HEK293 (cell line): ENCODE measurements around the gene CRCP.

Experiments
- CTCF ChIA-PET: fragments of 350-600 bp; formaldehyde crosslinking; extraction: SDS; loops from one replicate; lab custom pipeline; 2021; ENCODE audit warnings: antibody characterized with exemption; lab: Yijun Ruan, JAX
- POLR2A ChIA-PET: fragments of 300-600 bp; formaldehyde crosslinking; extraction: SDS; loops from one replicate; lab custom pipeline; 2020; ENCODE audit warnings: antibody characterized with exemption, inconsistent platforms; lab: Yijun Ruan, JAX
- H3K27ac ChIP-seq: fragments of 200-500 bp; sonication (Bioruptor generic); 2 replicates; pipeline ENCODE4 v1.5.1; 2014; ENCODE audit warnings: low read depth, low read length, control low read depth, inconsistent platforms; ENCODE audit errors: extremely low read depth
- H3K36me3 ChIP-seq, 2 experiments: fragments of 200-500 bp in 1 of 2; sonication (Bioruptor generic) in 1 of 2; 1 replicate in 1 of 2; 2 replicates in 1 of 2; pipeline ENCODE4 v1.5.1; 2014 to 2017; ENCODE audit warnings: inconsistent platforms in 2 of 2, low read length in 2 of 2; ENCODE audit not compliant: control insufficient read depth in 2 of 2, insufficient read depth in 1 of 2
- H3K4me1 ChIP-seq: fragments of 200-500 bp; sonication (Bioruptor generic); 2 replicates; pipeline ENCODE4 v1.5.1; 2014; ENCODE audit warnings: mild to moderate bottlenecking, low read length, inconsistent platforms; ENCODE audit not compliant: control insufficient read depth, insufficient read depth
- H3K4me3 ChIP-seq: 2 replicates; pipeline ENCODE4 v1.5.1; 2011; ENCODE audit warnings: low read depth, mild to moderate bottlenecking, control low read depth, low read length, moderate library complexity
- H3K9me3 ChIP-seq: fragments of 200-500 bp; sonication (Bioruptor generic); 2 replicates; pipeline ENCODE4 v1.5.1; 2014; ENCODE audit warnings: low read depth, low read length, inconsistent platforms; ENCODE audit not compliant: control insufficient read depth, insufficient read depth
- ATF2 ChIP-seq: fragments of 450-650 bp; formaldehyde crosslinking; IDR thresholded peaks from 2 replicates; pipeline ENCODE4 v1.5.1; 2016; ENCODE audit warnings: missing biosample characterization, missing genetic modification characterization, low read depth
- BCL6B ChIP-seq: fragments of 450-650 bp; formaldehyde crosslinking; IDR thresholded peaks from 2 replicates; pipeline ENCODE4 v1.5.1; 2017; ENCODE audit warnings: missing biosample characterization, missing genetic modification characterization
- GLIS2 ChIP-seq: fragments of 450-650 bp; formaldehyde crosslinking; IDR thresholded peaks from 2 replicates; pipeline ENCODE4 v1.5.1; 2016; ENCODE audit warnings: missing biosample characterization, missing genetic modification characterization
- KLF1 ChIP-seq: fragments of 450-650 bp; formaldehyde crosslinking; IDR thresholded peaks from 2 replicates; pipeline ENCODE4 v1.5.1; 2016; ENCODE audit warnings: missing biosample characterization, missing genetic modification characterization
- REPIN1 ChIP-seq: fragments of 450-650 bp; formaldehyde crosslinking; IDR thresholded peaks from 2 replicates; pipeline ENCODE4 v1.5.1; 2017; ENCODE audit warnings: missing biosample characterization, missing genetic modification characterization, low read depth
- REST ChIP-seq: fragments of 450-650 bp; formaldehyde crosslinking; IDR thresholded peaks from 2 replicates; pipeline ENCODE4 v1.5.1; 2016; ENCODE audit warnings: missing biosample characterization, missing genetic modification characterization
- YY2 ChIP-seq: fragments of 450-650 bp; formaldehyde crosslinking; IDR thresholded peaks from 2 replicates; pipeline ENCODE4 v1.5.1; 2016; ENCODE audit warnings: missing biosample characterization, missing genetic modification characterization
- ZBTB1 ChIP-seq: fragments of 450-650 bp; formaldehyde crosslinking; IDR thresholded peaks from 2 replicates; pipeline ENCODE4 v1.5.1; 2016; ENCODE audit warnings: missing biosample characterization, missing genetic modification characterization
- ZNF138 ChIP-seq: fragments of 450-650 bp; formaldehyde crosslinking; IDR thresholded peaks from 2 replicates; pipeline ENCODE4 v1.5.1; 2016; ENCODE audit warnings: missing biosample characterization, missing genetic modification characterization, borderline replicate concordance
- ZNF140 ChIP-seq: fragments of 450-650 bp; formaldehyde crosslinking; IDR thresholded peaks from 2 replicates; pipeline ENCODE4 v1.5.1; 2016; ENCODE audit warnings: missing biosample characterization, missing genetic modification characterization
- ZNF366 ChIP-seq: fragments of 450-650 bp; formaldehyde crosslinking; conservative IDR thresholded peaks from 2 replicates; pipeline ENCODE4 v1.5.1; 2016; ENCODE audit warnings: missing biosample characterization, missing genetic modification characterization
- ZNF629 ChIP-seq: fragments of 450-650 bp; formaldehyde crosslinking; IDR thresholded peaks from 2 replicates; pipeline ENCODE4 v1.5.1; 2017; ENCODE audit warnings: missing biosample characterization, missing genetic modification characterization
- ZNF76 ChIP-seq: fragments of 450-650 bp; formaldehyde crosslinking; IDR thresholded peaks from 2 replicates; pipeline ENCODE4; 2016; ENCODE audit warnings: low read depth, missing biosample characterization, missing genetic modification characterization, borderline replicate concordance
- ZNF791 ChIP-seq: fragments of 450-650 bp; formaldehyde crosslinking; IDR thresholded peaks from 2 replicates; pipeline ENCODE4 v1.5.1; 2016; ENCODE audit warnings: missing biosample characterization, missing genetic modification characterization
- TF ChIP-seq, protein P1 (sequence below): fragments of 450-650 bp; formaldehyde crosslinking; IDR thresholded peaks from 2 replicates; pipeline ENCODE4 v1.5.1; 2017; ENCODE audit warnings: missing biosample characterization, missing genetic modification characterization
- TF ChIP-seq, protein P2 (sequence below): fragments of 450-650 bp; formaldehyde crosslinking; IDR thresholded peaks from 2 replicates; pipeline ENCODE4 v1.5.1; 2016; ENCODE audit warnings: missing biosample characterization, missing genetic modification characterization

CRCP gene

DNA sequence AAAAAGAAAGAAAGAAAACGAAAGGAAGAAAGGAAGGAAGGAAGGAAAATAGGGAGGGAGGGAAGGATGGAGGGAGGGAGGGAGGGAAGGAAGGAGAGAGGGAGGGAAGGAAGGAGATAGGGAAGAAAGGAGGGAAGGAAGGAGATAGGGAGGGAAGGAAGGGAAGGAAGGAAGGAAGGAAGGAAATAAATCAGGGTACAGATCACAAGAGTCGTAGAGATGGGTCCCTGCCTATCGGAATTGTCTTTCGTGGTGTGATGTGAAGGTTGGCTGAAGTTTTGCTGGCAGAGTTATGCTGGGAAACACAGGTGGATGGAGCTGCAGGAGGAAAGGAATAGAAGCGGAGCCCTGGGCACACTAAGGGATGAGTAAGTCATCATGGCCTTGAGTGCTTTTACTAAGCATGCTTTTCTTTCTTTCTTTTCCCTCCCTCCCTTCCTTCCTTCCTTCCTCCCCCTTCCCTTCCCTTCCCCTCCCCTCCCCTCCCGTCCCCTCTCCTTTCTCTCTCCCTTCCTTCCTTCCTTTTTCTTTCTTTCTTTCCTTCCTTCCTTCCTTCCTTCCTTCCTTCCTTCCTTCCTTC, 78.6 kb downstream of the CRCP start:
- TF ChIP-seq ZNF140 (tag by site-specific recombination) (no peak), GLIS2 (no peak), ZNF366 (tag by site-specific recombination) (peak; percentile 89), ZNF791 (tag by site-specific recombination) (no peak), ZNF138 (tag by site-specific recombination) (no peak), KLF1 (tag by site-specific recombination) (no peak)
- TF ChIP-seq, protein P1, sequence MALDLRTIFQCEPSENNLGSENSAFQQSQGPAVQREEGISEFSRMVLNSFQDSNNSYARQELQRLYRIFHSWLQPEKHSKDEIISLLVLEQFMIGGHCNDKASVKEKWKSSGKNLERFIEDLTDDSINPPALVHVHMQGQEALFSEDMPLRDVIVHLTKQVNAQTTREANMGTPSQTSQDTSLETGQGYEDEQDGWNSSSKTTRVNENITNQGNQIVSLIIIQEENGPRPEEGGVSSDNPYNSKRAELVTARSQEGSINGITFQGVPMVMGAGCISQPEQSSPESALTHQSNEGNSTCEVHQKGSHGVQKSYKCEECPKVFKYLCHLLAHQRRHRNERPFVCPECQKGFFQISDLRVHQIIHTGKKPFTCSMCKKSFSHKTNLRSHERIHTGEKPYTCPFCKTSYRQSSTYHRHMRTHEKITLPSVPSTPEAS (tag by site-specific recombination): no peak
- Histone ChIP-seq H3K27ac (no peak overlapping the region), H3K36me3 (no peaks in the 10 kb centered on the region), H3K4me3 (no peak overlapping the region), H3K4me1 (no peaks in the 10 kb centered on the region), H3K9me3 (no peaks in the 10 kb centered on the region)
- ChIA-PET POLR2A (no interaction called here), CTCF (interaction anchor here (0.7 kb wide), 1 partner anchor 194 kb away, joined by 4 read pairs; no protein-coding TSS in a partner anchor)

DNA sequence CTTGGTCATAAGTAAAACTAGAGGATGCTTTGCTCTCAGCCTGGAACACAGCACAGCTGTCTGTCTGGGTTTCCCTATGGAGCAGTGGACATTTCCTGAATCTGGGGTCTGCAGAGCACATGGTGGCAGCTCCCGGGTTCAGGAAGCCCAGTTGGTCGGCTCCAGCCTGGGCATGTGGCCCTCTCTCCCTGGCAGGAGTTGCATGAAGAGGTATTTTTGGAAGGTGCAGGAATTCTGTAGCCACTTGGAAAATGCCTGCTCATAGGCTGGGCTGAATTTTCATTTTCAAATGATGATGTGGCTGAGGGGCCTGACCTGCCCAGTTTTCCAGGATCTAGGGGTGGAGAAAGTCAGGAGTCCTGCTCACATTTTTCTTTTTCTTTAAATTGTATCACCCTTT, 83.8 kb downstream of the CRCP start:
- Histone ChIP-seq H3K27ac (no peak overlapping the region), H3K36me3 (no peaks in the 10 kb centered on the region), H3K9me3 (no peaks in the 10 kb centered on the region), H3K4me3 (no peak overlapping the region), H3K4me1 (no peaks in the 10 kb centered on the region)
- TF ChIP-seq, protein P2, sequence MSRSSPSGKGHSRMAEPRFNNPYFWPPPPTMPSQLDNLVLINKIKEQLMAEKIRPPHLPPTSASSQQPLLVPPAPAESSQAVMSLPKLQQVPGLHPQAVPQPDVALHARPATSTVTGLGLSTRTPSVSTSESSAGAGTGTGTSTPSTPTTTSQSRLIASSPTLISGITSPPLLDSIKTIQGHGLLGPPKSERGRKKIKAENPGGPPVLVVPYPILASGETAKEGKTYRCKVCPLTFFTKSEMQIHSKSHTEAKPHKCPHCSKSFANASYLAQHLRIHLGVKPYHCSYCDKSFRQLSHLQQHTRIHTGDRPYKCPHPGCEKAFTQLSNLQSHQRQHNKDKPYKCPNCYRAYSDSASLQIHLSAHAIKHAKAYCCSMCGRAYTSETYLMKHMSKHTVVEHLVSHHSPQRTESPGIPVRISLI (tag by site-specific recombination): no peak
- TF ChIP-seq ZBTB1 (no peak), ZNF76 (tag by site-specific recombination) (no peak), ATF2 (tag by site-specific recombination) (no peak), REPIN1 (tag by site-specific recombination) (no peak), YY2 (tag by site-specific recombination) (no peak), REST (no peak), ZNF629 (no peak), BCL6B (tag by site-specific recombination) (no peak)
- POLR2A ChIA-PET: no interaction called here
- CTCF ChIA-PET: no interaction called here
